ENCODE results near the gene IFNLR1. TPM values are rescaled to one million over a fixed set of nuclear protein-coding genes. Genes with fewer than 3 reads are reported as not detected.

The IFNLR1 gene
- total and polyA plus RNA-seq, 2 of the 8 experiments (the other 6 are each of a cell fraction or from before 2014, with no cell fraction given): 6.8 to 10.1 TPM

GRCh38 chr1:24141311-24141997 lies 45.6 kb downstream of the IFNLR1 start:
- H2BK5ac ChIP-seq (ENCODE audit: low read depth, low read length): no peak overlapping the region
- WGBS, 2 experiments (ENCODE audit: extremely low coverage in 1 of 2, insufficient coverage in 1 of 2, insufficient read length in 1 of 2, insufficient replicate concordance in 2 of 2, low coverage in 1 of 2, low lambda C conversion rate in 2 of 2, missing lambda C conversion rate in 1 of 2): 91% methylated on average over 10 of the region's 10 CpGs; no CpG with 5 or more reads in 1 of the 2 experiments
- H3K18ac ChIP-seq (ENCODE audit: extremely low read depth, low read length): no peak overlapping the region
- no peaks in the 10 kb centered on the region for H3K36me3 ChIP-seq (ENCODE audit: control insufficient read depth in 2 of 4, insufficient read depth in 4 of 4, low read length in 3 of 4)
- TF ChIP-seq SIN3A (conservative IDR thresholded peaks at IDR 0.05 in 1 of 2, IDR thresholded peaks at IDR 0.05 in 1 of 2; ENCODE audit: low read depth in 1 of 2, low read length in 2 of 2) (no peak), E2F6 (IDR thresholded peaks at IDR 0.05) (no peak), CEBPB (IDR thresholded peaks at IDR 0.05; ENCODE audit: low read depth, low read length) (no peak)
- ChIA-PET POLR2A (ENCODE audit: partially characterized antibody) (interaction anchor here (0.9 to 2.9 kb wide), 3 partner anchors 9 to 11 kb away, joined by 4 to 16 read pairs (median 5); no protein-coding TSS in a partner anchor), CTCF (ENCODE audit: partially characterized antibody) (interaction anchor here (1.4 to 3.8 kb wide), 4 partner anchors 9 to 47 kb away, joined by 5 to 24 read pairs (median 12); no protein-coding TSS in a partner anchor)
- H3K79me2 ChIP-seq (ENCODE audit: control insufficient read depth in 1 of 2, insufficient read depth in 2 of 2, low read length in 2 of 2): no peaks in the 10 kb centered on the region
- DNase-seq (ENCODE audit: low read depth in 1 of 2, low spot score in 2 of 2) (no peak), FAIRE-seq (no peak)
- H2BK12ac ChIP-seq (ENCODE audit: low read depth, low read length): no peak overlapping the region
- H3K4me2 ChIP-seq (ENCODE audit: insufficient read depth in 1 of 2, low read depth in 2 of 2, low read length in 2 of 2): no peak overlapping the region
- peaks cover 0 to 2% (median 0%) of the 10 kb centered on the region in 4 experiments; a peak in 1 of 7 replicates for H3K4me1 ChIP-seq (replicated peaks in 1 of 4; ENCODE audit: control insufficient read depth in 3 of 4, insufficient read depth in 4 of 4, low read length in 3 of 4)
- no peak overlapping the region for H4K8ac ChIP-seq (ENCODE audit: extremely low read depth, insufficient read depth, low read length)
- no peaks in the 10 kb centered on the region for H3K9me3 ChIP-seq (ENCODE audit: insufficient read depth in 2 of 2, low read depth in 1 of 2, low read length in 1 of 2)
- no peaks in the 10 kb centered on the region; the same call in 1 of the 2 replicates for H3K79me1 ChIP-seq (ENCODE audit: low read depth, low read length)
- H3K9ac ChIP-seq (replicated peaks in 1 of 4; ENCODE audit: extremely low read depth in 1 of 4, low read depth in 3 of 4, low read length in 3 of 4): no peak overlapping the region
- no peaks in the 10 kb centered on the region for H4K20me1 ChIP-seq (replicated peaks in 1 of 2; ENCODE audit: control insufficient read depth in 1 of 2, insufficient read depth in 2 of 2, low read length in 2 of 2)
- no peak overlapping the region for H3K23ac ChIP-seq (ENCODE audit: insufficient read length)
- H2AFZ ChIP-seq (ENCODE audit: low read length): no peak overlapping the region
- no peak overlapping the region for H3K27ac ChIP-seq (ENCODE audit: low read depth, low read length)
- no peak overlapping the region for H4K5ac ChIP-seq (ENCODE audit: insufficient read length, low read depth, low read length)
- no peak overlapping the region for H2BK20ac ChIP-seq (ENCODE audit: low read length)
- no peak overlapping the region for H3K14ac ChIP-seq (ENCODE audit: insufficient read length)
- no peak overlapping the region for H2BK120ac ChIP-seq (replicated peaks; ENCODE audit: low read depth, low read length)
- H3K23me2 ChIP-seq (ENCODE audit: low read depth, low read length): peaks cover 1% of the 10 kb centered on the region; the same call in 1 of the 2 replicates
- no peak overlapping the region for H3K4ac ChIP-seq (replicated peaks; ENCODE audit: insufficient read length, low read depth, low read length)
- no peak overlapping the region for H2BK15ac ChIP-seq (ENCODE audit: low read length)
- no peak overlapping the region for H4K91ac ChIP-seq (replicated peaks; ENCODE audit: insufficient read length, low read length)
- no peaks in the 10 kb centered on the region for H3K27me3 ChIP-seq (replicated peaks in 1 of 4; ENCODE audit: control insufficient read depth in 3 of 4, extremely low read depth in 1 of 4, insufficient read depth in 3 of 4, low read length in 3 of 4)
- no peak overlapping the region for H3K56ac ChIP-seq (replicated peaks; ENCODE audit: insufficient read length, low read depth, low read length)
- peak overlapping the region; percentile 65; the same call in 1 of the 2 replicates for H2AK5ac ChIP-seq (ENCODE audit: low read depth, low read length)
- no peak overlapping the region for H3K4me3 ChIP-seq (ENCODE audit: extremely low read depth in 1 of 4, insufficient read depth in 2 of 4, low read depth in 3 of 4, low read length in 4 of 4)

All from H1 (cell line).